ENCODE results near the gene NMRK2. TPM values are rescaled to one million over a fixed set of nuclear protein-coding genes. Genes with fewer than 3 reads are reported as not detected.
A peak's percentile ranks its signal among the peaks of the same experiment; 100 is the strongest.

Gene NMRK2
- total and polyA plus RNA-seq, 2 of the 13 experiments (the other 11 are each of a cell fraction or from before 2014, with no cell fraction given) = not detected

DNA sequence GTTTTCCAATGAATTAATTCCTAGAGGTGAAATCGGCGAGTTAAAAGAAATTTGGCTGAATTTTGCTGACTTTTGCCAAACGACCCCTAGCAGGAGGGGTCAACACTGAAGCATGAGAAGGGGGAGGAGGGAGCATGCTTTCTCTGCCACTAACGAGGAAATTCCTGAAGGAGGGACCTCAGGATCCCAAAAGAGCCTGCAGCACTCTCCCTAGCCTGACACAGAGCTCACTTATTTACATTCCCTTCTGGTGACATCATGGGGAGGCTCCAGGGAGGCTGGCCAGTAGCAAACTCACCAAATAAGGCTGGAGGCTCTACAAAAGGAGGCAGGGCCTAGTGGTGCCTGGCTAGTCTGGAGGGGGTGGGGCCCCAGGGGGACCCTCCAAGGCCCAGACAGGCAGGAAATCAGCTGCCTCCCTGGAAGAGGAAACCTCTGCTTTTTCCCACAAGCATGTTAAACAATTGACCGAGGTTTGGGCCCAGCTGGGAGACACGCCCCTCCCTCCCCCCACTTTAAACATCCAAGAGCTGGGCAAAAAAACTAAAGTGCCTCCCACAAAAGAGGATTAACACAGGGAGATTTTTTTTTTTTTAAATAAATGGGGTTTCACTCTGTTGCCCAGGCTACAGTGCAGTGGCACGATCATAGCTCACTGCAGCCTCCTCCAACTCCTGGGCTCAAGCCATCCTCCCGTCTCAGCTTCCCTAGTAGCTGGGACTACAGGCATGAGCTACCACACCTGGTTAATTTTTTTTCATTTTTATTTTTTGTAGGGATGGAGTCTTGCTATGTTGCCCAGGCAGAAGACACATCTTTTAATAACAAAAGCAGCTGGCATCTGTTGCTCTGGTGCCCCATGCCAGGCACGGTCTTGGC lies 35.9 kb downstream of the NMRK2 start (continued):
- TF ChIP-seq THAP9 (CRISPR knock-in tag; IDR thresholded peaks at IDR 0.05; ENCODE audit: borderline replicate concordance) (no peak; the same call in 1 of the 2 replicates), CBX5 (CRISPR knock-in tag; IDR thresholded peaks at IDR 0.05; ENCODE audit: borderline replicate concordance) (peak; percentile 27; the same call in 1 of the 2 replicates), PRMT3 (CRISPR knock-in tag; IDR thresholded peaks at IDR 0.05; ENCODE audit: borderline replicate concordance, low read depth) (no peak), SALL1 (CRISPR knock-in tag; IDR thresholded peaks at IDR 0.05) (peak; percentile 31; the same call in 1 of the 2 replicates), HMGA1 (CRISPR knock-in tag; conservative IDR thresholded peaks at IDR 0.05) (no peak), ETV5 (CRISPR knock-in tag; IDR thresholded peaks at IDR 0.05; ENCODE audit: borderline replicate concordance) (peak; percentile 57; the same call in 1 of the 2 replicates), SSRP1 (CRISPR knock-in tag; IDR thresholded peaks at IDR 0.05) (no peak), ZNF75D (CRISPR knock-in tag; IDR thresholded peaks at IDR 0.05; ENCODE audit: borderline replicate concordance) (no peak), ZNF205 (CRISPR knock-in tag; IDR thresholded peaks at IDR 0.05) (no peak), EZH2 (conservative IDR thresholded peaks at IDR 0.05; ENCODE audit: low read depth, low read length) (no peak), NR2F2 (IDR thresholded peaks at IDR 0.05; ENCODE audit: borderline replicate concordance, low read depth) (no peak), RXRB (CRISPR knock-in tag; IDR thresholded peaks at IDR 0.05; ENCODE audit: borderline replicate concordance) (peak; percentile 49; the same call in 1 of the 2 replicates), ZNF639 (CRISPR knock-in tag; conservative IDR thresholded peaks at IDR 0.05) (no peak), SIX4 (CRISPR knock-in tag; IDR thresholded peaks at IDR 0.05) (no peak), ZFP36 (IDR thresholded peaks at IDR 0.05; ENCODE audit: borderline replicate concordance, low read depth, low read length, partially characterized antibody) (peak; percentile 89), KMT2A (CRISPR knock-in tag; IDR thresholded peaks at IDR 0.05) (0 out of 2 replicates have a peak, but pooled peaks have one; percentile 20)
- TF ChIP-seq, protein P1, sequence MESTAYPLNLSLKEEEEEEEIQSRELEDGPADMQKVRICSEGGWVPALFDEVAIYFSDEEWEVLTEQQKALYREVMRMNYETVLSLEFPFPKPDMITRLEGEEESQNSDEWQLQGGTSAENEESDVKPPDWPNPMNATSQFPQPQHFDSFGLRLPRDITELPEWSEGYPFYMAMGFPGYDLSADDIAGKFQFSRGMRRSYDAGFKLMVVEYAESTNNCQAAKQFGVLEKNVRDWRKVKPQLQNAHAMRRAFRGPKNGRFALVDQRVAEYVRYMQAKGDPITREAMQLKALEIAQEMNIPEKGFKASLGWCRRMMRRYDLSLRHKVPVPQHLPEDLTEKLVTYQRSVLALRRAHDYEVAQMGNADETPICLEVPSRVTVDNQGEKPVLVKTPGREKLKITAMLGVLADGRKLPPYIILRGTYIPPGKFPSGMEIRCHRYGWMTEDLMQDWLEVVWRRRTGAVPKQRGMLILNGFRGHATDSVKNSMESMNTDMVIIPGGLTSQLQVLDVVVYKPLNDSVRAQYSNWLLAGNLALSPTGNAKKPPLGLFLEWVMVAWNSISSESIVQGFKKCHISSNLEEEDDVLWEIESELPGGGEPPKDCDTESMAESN (CRISPR knock-in tag; conservative IDR thresholded peaks at IDR 0.05) = no peak
